GM19035 (cell line): ENCODE data around the gene NOX1.
A peak's percentile ranks its signal among the peaks of the same experiment; 100 is the strongest.

ENCODE experiments used
- ATAC-seq: cut with Tn5 transposase; IDR thresholded peaks from one replicate; pipeline ENCODE4 v1.9.1; 2021; ENCODE audit not compliant: unreplicated experiment

Gene NOX1

DNA sequence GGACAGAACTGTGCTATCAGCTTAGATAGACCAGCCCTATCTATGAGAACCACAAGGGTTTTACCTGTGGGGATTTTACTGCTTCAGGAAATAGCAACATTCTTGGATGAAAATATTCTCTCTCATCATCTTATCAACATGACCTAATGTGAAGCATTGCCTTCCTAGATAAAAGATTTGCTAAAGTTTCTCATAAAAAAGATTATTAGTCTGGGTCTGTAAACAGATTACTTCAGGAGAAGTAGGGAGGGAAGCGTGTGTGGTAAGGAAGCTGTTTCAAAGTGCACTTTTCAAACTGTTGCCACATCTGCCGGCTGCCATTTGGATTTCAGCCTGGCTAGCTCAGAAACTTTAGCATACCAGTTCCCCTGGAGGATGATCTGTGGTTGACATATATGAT, at the start of gene NOX1:
NOX1 (minus strand) TSS at position 35 of the 400 bp plus-strand sequence. CDS start 220 bp downstream, outside the sequence.
- ATAC-seq: no peak

DNA sequence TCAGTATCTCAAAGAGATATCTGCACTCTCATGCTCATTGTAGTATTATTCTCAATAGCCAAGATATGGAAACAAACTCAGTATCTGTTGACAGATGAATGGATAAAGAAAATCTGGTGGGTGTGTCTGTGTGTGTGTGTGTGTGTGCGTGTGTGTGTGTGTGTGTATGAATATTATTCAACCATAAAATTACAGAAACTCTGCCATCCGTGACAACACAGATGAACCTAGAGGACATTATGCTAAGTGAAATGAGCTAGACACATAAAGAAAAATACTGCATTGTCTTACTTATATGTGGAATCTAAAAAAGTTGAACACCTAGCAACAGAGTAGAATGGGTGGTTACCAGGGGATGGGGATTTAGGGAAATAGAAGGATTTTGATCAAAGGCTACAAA, 41.4 kb upstream of the NOX1 start:
- ATAC-seq: no peak

DNA sequence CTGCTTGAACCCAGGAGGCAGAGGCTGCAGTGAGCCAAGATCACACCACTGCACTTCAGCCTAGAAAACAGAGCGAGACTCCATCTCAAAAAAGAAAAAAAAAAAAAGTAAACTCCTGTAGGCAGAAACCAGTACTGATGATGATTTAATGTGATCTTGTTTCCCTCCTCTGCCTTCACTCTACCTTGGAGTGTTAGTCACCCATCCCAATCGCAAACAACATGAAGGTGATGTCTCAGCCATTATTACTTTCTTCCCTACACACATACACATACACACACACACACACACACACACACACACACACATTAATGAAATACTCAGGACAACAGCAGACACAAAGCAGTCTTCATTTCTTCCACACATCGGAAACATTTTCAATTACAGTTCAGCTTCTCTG, 39.0 kb upstream of the NOX1 start:
- no peak for ATAC-seq

DNA sequence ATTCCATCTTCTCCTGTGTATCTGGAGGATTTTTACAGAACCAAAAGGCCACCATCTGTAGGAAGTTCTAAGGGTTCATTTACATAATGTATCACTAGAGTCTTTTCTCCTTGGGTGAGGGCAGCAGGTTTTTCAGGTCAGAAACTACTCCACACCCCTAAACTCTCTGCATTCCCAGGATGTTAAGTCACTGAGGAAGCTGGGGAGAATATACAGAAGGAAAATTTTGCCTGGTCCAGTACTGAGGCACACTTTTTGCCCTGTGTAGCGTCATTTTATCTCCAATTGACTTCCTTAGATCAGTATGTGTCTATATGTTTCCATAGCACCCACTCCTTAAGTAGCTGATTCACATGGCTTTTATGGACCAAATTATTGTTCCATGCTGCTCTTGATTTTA, 37.6 kb upstream of the NOX1 start:
- ATAC-seq: no peak

DNA sequence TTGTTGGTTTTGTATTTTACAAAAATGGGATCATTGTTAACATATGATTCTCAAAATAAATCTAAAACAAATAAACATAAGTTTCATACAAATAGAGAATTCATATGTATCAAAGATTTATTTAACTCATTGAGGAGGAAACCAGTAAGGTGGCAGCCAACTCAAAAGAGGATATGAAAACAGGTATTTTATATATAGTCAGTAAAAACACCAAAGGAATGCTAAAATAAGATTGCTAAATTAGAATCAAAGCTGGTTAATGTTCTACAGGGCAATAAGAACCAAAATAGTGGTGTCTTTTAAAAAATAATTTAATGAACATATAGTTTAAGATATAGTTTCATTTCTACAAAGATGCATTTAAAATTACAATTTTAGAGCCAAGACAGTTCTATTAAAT, 31.5 kb upstream of the NOX1 start:
- no peak for ATAC-seq

DNA sequence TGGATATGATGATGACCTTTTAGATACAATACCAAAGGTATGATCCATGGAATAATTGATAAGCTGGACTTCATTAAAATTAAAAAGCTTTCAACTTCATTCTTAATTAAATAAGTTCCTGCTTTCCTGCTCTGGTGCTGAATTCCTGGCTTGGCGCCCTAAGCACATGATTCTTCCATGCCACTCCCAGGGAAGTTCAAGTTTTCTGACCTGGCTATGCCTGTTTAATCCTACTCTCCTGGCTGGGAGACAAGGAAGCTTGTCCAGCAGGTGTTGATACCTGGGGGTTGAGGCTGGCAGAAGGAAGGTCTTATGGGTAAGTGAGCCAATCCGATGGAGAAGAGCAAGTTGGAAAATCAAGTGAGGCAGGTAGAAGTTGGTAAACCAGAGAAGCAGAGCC, 30.3 kb upstream of the NOX1 start:
- no peak for ATAC-seq

DNA sequence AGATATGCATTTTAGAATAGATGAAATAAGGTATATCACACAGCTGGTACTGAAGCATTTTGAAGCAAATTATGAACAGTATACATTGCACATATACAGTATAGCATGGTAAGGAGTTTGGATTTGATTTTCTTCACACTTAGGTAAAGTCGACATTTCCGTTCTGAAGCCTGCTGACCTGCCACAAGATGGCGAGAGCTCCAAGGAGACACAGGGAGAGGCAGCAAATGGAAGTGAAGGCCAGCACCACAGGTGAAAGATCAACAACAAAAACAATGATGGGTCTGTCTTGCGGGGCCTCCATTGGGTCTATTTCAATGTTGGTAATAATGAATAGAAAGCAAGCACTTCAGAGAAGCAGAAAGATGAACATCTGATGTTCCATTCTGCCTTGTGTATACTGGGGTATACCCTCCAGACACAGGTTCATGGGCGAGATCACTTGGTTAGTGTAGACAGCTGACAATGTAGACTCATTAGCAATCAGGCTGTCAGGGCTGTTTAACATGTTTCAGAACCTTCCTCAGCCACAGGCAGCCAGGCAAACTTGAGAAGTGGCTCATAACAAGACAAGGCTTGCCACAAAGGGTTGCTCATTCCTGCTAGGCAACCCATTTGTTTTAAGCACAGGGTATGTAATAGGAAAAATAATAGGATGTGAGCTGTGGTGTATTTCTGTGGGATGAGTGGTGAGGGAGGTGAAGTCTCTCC, 21.4 kb upstream of the NOX1 start:
- ATAC-seq: peak; percentile 73

DNA sequence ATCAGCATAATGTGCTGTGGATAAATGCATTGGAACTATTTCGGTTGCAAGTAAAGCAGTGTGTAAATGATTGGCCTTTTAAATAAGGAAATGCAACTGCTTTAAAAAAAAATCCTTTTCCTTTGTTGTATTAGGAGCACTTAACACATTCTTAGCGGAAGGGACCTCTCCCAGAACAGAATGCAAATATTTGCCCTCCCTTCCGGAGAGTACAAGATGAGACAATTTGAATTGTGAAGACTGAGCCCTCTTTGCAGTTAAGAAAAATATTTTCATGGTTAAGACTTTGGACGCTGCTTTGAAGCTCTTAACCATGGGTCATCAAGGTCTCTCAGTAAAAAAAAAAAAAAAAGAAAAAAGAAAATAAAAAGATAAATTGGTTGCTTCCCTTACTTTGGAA, 9.5 kb upstream of the NOX1 start:
- ATAC-seq: no peak

DNA sequence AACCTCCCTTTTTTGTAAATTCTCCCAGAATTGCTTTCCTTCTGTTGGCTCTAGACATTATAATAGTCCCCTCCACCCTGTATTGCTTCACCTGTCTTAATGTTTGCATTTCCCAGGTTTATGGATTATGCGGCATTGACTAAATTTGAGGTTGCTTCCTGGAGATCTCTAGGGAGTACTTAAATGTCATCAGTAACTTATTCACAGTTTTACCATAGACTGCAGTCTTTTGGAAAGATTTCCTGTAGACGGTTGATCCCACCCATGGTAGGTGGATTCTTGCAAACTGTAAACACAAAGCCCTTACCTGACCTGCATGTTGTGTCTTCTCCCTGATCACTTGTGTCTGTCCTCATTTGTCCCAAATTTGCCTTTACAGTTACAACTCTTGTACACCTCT, 6.2 kb upstream of the NOX1 start:
- ATAC-seq: no peak

DNA sequence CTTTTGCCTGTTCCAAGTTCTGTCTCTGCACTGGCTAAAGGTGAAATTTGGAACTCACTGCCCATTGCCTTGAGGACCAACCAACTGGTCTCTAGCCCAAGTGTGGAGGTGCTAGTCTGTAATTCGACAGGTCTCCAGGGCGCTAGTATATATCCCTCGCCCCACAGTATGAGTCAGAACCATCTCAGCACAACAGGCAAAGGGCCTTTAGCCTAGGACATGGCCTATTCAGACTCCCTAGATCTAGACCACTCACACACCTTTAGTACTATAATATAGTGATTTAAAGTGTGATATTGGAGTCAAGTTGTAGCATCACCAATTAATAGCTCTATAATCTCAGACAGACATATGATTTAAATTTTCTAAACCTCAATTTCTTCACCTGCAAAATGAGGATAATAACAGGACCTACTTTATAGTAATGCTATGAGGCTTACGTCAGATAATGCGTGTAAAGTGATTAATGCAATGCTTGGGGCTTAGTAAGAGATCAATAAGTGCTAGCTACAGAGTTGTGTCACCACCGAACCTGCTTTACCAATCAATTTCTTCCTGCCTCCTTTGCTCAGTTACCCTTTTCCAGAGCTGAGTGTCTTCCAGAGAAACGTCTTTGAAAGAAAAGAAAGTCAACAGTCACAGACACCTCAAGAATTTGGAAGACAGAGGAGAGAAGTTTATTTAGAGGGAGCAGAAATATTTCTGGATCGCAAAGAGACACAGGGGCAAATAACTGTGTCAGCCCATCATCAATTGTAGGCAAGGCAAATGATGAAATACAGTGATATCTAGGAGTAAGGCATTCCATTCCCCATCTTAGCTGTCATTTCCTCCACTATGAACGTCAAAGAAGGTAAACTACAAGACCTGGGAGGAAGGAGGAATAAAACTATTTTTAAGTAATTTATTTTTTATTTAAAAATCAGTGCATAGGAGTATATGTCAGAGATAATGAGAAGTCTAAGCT, 2.3 kb downstream of the NOX1 start:
- ATAC-seq: no peak

DNA sequence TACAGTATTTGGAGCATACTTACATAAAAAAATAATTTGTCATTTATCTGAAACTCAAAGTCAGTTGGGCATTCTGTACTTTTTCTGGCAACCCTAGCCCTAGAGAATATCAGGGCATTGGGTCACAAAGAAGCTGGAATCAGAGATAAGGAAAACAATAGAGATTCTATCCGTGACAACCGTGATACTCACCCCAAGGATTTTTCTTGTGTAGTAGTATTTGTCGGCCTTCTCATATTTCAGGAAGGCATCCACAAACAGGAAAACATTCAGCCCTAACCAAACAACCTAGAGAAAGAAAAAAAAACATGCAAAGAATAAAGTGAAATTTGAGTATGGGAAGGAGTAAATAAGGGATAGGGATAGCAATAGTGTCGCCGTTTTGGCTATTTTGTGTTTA, 3.6 kb downstream of the NOX1 start:
- no peak for ATAC-seq

DNA sequence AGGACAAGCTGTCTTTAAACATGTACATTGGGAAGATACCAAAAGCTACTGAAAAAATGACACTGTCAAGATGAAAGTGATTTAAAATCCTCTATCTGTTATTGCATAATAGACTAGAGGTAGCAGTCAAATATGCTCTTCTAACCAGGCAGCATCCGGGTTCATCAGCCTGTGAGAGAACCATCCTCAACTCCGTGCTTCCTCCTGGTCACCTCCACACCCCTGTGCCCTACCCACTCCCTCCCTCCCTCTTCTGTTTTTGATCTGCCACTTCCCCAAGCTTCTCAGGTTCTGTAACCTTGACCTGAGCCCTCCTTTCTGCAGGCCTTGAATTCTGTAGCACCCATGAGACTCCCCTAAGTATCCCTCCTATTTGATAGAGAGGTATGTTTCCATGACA, 5.9 kb downstream of the NOX1 start:
- ATAC-seq: no peak

DNA sequence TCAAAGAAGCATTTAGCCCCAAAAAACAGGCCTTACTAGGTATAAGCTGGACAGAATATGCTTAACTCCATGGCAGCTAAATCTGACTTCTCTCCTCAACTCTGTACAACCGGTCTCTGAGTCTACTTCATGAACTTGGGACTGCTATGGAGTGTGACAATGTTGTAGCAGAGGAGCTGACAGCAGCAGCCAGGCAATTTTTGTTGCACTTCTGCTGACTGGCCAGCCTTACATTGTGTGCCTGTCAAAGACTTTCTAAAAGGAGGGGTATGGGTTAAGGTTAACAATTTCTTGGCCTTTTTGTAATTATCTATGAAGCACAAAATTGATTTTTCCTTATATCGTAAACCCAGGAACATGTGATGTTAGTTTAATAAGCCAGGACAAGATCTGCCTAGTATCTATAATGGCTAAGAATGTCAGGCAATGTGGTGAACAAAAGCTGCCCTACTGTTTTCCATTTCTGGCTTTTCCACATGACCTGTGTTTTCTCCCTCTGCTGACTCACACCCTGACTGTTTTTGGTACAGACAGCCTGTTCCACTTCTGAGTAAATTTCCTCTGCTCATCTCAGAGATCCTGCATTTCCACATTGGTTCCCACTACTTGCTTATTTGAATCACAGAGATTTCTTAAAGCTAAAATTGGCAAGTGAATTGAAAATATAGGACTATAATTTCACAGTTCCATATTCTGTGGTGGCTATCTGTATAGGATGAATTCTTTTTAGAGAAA, 9.3 kb downstream of the NOX1 start:
- no peak for ATAC-seq

DNA sequence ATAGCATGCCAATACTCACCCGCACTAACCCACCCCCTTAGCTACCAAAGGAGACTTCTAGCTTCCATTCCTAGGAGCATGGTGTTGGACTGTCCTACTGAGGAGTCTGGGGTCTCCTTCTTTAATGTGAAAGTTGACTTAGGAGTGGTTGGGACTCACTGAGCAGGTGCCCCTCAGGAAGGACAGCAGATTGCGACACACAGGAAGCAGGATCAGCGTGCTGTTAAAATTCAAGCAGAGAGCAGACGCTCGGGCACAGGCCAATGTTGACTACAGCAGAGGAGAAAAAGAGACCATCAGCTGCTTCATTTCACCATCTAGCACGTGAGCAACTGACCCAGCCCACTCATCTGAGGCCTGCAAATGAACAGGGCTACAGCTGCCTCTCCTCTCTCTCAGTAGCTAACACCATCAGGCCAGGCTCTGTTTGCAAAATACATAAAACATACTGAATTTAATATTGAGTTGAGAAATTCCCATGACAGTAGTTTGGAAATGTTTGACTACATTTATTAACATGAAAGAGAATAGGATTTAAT, 10.8 kb downstream of the NOX1 start:
- ATAC-seq: no peak

DNA sequence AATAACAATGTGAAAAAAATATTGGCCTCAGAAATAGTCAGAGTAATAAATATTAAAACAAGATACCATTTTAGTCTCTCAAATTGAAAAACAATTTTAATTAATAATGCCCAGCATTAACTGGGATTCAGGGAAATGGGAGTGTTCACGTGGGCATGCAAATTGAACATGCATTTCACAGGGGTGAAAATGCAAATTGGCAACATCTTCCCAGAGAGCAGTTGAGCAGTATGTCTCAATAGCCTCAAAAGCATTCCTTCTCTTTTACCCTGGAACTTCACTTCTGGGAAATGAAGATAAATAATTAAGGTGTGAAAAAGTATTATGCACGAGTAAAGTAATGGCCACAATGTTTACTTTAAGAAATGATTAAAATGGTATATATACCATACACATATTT, 21.3 kb downstream of the NOX1 start:
- no peak for ATAC-seq

DNA sequence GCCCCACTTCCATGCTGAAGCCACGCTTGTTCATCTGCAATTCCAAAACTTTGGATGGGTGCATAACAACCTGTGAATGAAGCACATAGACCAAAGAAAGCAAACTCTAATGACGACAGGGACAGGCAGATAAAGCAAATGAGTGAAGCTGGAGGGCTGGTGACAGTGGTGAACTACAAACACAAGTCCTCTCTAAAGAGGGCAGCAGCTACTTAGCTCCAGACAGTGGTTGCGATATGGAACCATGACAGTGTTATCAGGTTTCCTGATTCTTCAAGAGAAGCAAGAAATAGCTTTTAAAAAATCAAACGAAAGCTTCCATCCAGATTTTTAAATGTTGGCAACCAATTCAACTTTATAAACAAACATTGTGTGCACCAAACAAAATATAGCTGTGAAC, 23.8 kb downstream of the NOX1 start:
- ATAC-seq: no peak

DNA sequence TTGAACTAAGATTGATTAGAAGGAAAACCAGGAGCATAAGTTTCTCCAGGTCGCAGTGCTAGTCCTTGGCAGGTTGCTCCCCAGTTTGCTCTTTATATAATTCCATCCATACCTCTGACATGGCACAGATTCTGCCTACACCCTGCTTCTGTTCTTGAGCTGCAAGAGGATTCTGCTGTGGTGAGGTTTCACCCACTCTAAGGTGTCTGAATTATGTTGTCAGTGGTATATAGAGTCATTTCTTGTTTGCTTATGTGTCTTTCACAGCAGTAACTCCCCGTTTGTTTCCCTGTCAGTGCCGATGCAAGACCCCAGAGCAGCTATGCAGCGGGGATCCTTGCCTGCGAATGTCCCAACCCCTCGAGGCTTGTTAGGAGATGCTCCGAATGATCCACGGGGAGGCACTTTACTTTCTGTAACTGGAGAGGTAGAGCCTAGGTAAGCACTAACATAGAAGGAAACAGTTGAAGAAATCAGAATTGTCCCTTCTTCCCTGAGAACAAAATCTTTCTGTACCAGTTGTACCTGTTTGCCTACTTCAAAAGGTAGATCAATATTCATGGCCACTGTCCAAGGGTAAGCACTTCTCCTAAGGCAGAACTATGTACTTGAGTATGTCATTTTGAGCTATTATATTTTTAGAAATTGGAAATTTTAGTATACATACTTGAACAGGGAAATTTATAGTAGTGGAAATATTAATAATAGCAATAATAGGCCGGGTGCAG, 42.8 kb downstream of the NOX1 start:
- no peak for ATAC-seq

DNA sequence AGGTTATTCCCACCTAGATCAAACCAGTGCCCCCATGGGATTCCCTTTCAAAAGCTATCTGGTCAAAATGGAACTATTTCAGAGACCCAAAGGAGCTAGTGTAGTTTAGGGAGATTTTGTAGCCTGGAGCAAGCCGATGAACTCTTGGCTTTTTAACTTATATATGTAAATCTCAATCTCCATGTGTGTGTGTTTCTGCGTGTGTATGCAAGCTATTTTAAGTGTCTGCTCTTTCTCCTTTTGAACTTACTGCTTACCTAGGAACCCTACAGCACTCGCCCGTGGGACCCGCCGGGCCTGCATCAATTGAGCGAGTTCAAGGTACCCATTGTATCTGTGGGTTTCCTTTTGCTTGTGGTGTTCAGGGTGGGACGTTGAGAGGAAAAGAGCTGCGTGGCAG, 43.6 kb downstream of the NOX1 start:
- ATAC-seq: peak; percentile 33

DNA sequence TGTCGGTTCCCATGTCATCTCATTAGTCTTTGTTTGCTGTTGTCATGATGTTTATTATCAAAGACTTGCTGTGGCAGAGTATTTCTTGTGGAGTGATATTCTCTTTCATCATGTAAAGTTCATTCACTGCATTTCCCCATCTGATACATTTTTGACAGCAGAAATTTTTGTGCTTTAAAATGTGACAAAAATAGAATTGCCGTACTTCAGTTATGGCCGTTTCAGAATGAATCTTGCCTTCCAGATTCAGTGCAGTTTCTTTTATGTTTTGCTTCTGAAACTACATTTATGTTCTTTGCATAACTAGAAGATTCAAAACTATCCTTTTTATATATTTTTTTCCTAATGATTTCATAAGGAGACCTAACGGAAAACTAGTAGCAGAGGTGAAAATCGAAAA, 44.0 kb downstream of the NOX1 start:
- ATAC-seq: peak; percentile 38

DNA sequence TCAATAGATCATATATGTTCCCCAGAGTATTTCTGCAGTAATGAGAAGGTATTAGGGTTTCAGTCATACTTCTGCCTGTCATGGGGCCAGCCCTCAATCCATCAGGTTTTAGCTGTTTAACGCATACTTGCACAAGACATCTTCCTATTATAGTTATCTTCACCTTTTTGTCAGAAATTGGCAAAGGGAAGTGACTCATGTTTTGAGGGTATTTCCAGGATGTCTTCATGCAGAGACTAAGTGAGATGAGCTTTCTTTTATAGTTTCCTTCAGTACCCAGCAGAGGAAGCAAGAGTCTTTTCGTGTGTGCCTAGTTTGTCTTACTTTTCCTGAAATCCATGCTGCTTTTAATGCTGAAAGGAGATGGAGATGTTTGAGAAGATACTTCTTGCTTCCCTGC, 44.4 kb downstream of the NOX1 start:
- peak; percentile 73 for ATAC-seq
